Measurements from ENCODE around the gene DGKZ.

DGKZ gene

GRCh38 chr11:46315033-46315738 lies 32.1 kb upstream of the DGKZ start:
- DNase-seq (ENCODE audit: low spot score) = peak; percentile 85
- peak; percentile 94 for TF ChIP-seq CTCF (IDR thresholded peaks at IDR 0.05; ENCODE audit: extremely low read depth, missing control alignments)

GRCh38 chr11:46315783-46316563 lies 31.3 kb upstream of the DGKZ start:
- DNase-seq (ENCODE audit: low spot score) = no peak
- no peak for TF ChIP-seq CTCF (IDR thresholded peaks at IDR 0.05; ENCODE audit: extremely low read depth, missing control alignments)

GRCh38 chr11:46319074-46319453 lies 28.2 kb upstream of the DGKZ start:
- no peak for DNase-seq (ENCODE audit: low spot score)
- TF ChIP-seq CTCF (IDR thresholded peaks at IDR 0.05; ENCODE audit: extremely low read depth, missing control alignments) = no peak

- no peak for DNase-seq (ENCODE audit: low spot score)
- TF ChIP-seq CTCF (IDR thresholded peaks at IDR 0.05; ENCODE audit: extremely low read depth, missing control alignments) = no peak
Observed at GRCh38 chr11:46321757-46322156, 25.5 kb upstream of the DGKZ start.

- peak; percentile 23 for TF ChIP-seq CTCF (IDR thresholded peaks at IDR 0.05; ENCODE audit: extremely low read depth, missing control alignments)
Observed at GRCh38 chr11:46322759-46323158, 24.5 kb upstream of the DGKZ start.

GRCh38 chr11:46326813-46327416 lies 20.3 kb upstream of the DGKZ start:
- TF ChIP-seq CTCF (IDR thresholded peaks at IDR 0.05; ENCODE audit: extremely low read depth, missing control alignments) = no peak
- no peak for DNase-seq (ENCODE audit: low spot score)

More at GRCh38 chr11:46322759-46323158, 24.5 kb upstream of the DGKZ start:
- DNase-seq (ENCODE audit: low spot score) = no peak

GRCh38 chr11:46327829-46328228 lies 19.4 kb upstream of the DGKZ start:
- no peak for TF ChIP-seq CTCF (IDR thresholded peaks at IDR 0.05; ENCODE audit: extremely low read depth, missing control alignments)
- DNase-seq (ENCODE audit: low spot score) = no peak

Measured in GM20000 (cell line).